Activated CD4-positive, alpha-beta memory T cell treated with anti-CD3 and anti-CD28 coated beads for 36 hours (primary cell): Measurements from ENCODE around the gene KDM4B. TPM values are rescaled to one million over a fixed set of nuclear protein-coding genes. Genes with fewer than 3 reads are reported as not detected.
"Not testable (repeated sequence)": the region's sequence is repeated elsewhere in the genome, so short reads cannot be mapped to it uniquely, and the experiment has no call there.

Experiments used
- CTCF ChIA-PET: fragments of 350-600 bp; sonication (Branson Sonifier 250); formaldehyde crosslinking; loops from one replicate; lab custom pipeline; 2021; ENCODE audit warnings: antibody characterized with exemption, inconsistent platforms; lab: Charles Lee
- POLR2A ChIA-PET: fragments of 350-600 bp; sonication (Branson Sonifier 250); formaldehyde crosslinking; loops from one replicate; lab custom pipeline; 2021; ENCODE audit warnings: antibody characterized with exemption; lab: Charles Lee
- DNase-seq: peaks from one replicate; pipeline ENCODE4 v3.0.0-alpha.2; 2020
- H3K27ac Mint-ChIP-seq: one replicate; pipeline ENCODE4 v1.8.0; 2021; ENCODE audit warnings: mixed read lengths
- H3K27me3 Mint-ChIP-seq: one replicate; pipeline ENCODE4 v1.8.0; 2021; ENCODE audit warnings: mixed read lengths
- H3K36me3 Mint-ChIP-seq: one replicate; pipeline ENCODE4 v1.8.0; 2021; ENCODE audit warnings: mixed read lengths
- H3K4me1 Mint-ChIP-seq: one replicate; pipeline ENCODE4 v1.8.0; 2021; ENCODE audit warnings: low read depth, mixed read lengths
- H3K4me3 Mint-ChIP-seq: one replicate; pipeline ENCODE4 v1.8.0; 2021; ENCODE audit warnings: mild to moderate bottlenecking, mixed read lengths
- H3K9me3 Mint-ChIP-seq: one replicate; pipeline ENCODE4 v1.8.0; 2021; ENCODE audit warnings: mixed read lengths
- intact Hi-C: fragments of 100-400 bp; cut with micrococcal nuclease; formaldehyde crosslinking; loops from one replicate; pipeline ENCODE4 v1.15.1; 2023
- total RNA-seq, 2 experiments: library from RNA; stranded (reverse); gene quantifications; one replicate each; pipeline ENCODE4 v1.2.3, GENCODE V29; 2021

The KDM4B gene
- total RNA-seq = 10 to 100 TPM; 19.2 to 20.6 TPM

DNA sequence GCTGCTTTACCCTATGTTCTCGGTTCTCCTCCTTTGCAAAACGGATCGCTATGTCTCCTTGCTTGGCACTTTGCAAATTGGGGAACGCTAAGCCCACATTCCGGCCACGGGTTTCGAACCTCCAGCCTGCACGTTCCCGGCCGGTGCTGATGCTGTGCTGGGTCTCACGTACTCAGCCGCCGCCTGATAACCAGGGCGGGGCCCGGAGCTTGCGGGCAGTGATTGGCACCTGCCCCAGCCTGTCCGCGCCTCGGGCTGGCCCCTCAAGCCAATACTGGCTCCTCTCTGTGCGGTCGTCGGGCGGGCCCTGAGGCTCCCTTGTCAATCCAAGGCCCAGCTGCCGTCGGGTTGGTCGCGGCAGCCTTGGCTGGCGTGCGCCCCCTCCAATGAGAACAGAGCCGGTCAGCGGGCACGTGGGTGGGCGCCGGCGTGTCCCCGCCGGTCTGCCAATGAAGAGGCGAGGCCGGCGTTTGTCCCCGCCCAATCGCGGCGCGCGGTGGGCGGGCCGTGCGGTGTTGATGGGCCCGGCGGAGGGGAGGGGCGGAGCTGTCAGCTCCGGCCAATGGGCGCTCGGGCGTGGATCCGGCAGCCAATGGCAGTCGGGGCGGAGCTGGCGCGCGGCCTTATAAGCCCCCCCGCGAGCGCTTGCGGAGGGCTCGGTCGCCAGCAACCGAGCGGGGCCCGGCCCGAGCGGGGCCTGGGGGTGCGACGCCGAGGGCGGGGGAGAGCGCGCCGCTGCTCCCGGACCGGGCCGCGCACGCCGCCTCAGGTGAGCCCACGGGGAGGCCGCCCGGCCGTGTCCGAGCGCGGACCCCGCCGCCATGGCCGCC, at the start of gene KDM4B:
KDM4B (plus strand) TSS at position 652 of the 830 bp plus-strand sequence. CDS start 63,778 bp downstream, outside the sequence.
- Mint-ChIP-seq H3K36me3 (peaks cover 9% of the 10 kb centered on the region), H3K4me1 (peaks cover 31% of the 10 kb centered on the region), H3K9me3 (no peaks in the 10 kb centered on the region), H3K27ac (peak within 1 kb of the TSS; percentile 79), H3K4me3 (peak within 1 kb of the TSS; percentile 89), H3K27me3 (no peaks in the 10 kb centered on the region)
- CTCF ChIA-PET = interaction anchor here (0.6 to 1.3 kb wide), 8 partner anchors 33 to 1334 kb away, joined by 3 to 8 read pairs (median 4); no protein-coding TSS in a partner anchor
- POLR2A ChIA-PET = interaction anchor here (0.6 to 1.3 kb wide), 4 partner anchors 11 to 57 kb away, joined by 3 to 11 read pairs (median 4); no protein-coding TSS in a partner anchor
- intact Hi-C loops = loop anchor here (2.0 kb wide), 3 partner anchors 54 to 244 kb away; partner anchors contain the start of gene PLIN3
- DNase-seq = peak; percentile 99

DNA sequence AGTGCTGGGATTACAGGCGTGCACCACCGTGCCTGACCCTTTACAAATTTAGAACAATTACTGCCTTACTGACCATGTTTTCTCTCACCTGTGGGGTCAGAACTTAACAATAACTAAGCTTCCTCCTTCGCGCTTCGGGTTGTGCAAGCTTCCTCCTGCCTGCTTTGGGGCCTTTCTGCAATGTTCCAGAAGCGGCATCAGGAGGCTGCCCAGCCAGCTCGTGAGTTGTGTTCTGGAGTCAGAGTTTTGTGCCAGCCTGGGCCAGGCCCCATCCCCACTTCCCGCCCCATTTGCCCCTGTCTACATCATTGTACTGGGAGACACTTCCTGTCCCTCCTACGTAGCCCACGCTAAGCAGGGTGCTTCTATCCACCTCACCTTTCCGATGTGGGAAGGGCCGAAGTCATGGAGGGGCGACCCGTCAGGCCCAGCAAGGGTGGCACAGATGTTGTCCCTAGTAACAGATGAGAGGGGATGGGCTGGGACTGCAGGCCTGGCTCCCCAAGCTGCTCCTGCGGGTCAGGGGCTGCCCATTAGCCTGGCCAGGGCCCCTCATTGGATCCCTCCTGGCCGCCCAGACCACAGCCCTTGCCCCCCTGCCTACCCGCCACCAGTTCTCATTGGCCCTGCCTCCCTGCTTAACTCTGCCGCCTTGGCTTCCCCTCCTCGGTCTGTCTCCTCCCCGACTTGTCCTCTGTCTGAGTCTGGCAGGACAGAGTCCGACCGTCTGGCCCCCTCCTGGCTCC, 46.2 kb upstream of the KDM4B start:
- H3K27ac Mint-ChIP-seq = no peak overlapping the region
- DNase-seq = no peak
- peaks cover 2% of the 10 kb centered on the region for H3K4me1 Mint-ChIP-seq
- intact Hi-C loops = no loop called here
- peaks cover 32% of the 10 kb centered on the region for H3K36me3 Mint-ChIP-seq
- ChIA-PET POLR2A (no interaction called here), CTCF (no interaction called here)
- no peaks in the 10 kb centered on the region for H3K9me3 Mint-ChIP-seq
- H3K27me3 Mint-ChIP-seq = no peaks in the 10 kb centered on the region
- H3K4me3 Mint-ChIP-seq = no peak overlapping the region

DNA sequence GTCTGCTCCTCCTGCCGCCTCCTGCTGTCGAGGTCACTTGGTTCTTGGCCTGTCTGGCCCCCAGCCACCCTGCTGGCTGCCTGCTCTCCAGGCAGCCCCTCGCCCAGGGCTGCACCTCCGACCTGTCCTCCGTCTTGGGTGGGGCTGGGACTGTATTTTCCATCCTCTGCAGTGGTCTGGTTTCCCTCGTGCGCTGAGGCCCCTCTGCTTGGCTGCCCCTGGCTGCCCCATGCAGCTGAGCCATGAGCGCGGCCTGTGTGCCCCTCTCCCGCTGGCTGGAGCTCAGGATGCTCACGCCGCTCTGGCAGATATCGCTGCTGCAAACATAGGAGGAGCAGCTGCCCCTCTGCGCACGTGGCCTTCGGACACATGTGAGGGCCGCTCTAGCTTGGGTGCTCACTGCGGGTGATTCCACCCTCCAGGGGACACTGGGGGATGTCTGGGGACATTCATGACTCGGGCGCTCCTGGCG, 45.6 kb upstream of the KDM4B start:
- no peak for DNase-seq
- POLR2A ChIA-PET = no interaction called here
- CTCF ChIA-PET = no interaction called here
- no peaks in the 10 kb centered on the region for H3K27me3 Mint-ChIP-seq
- H3K36me3 Mint-ChIP-seq = peaks cover 31% of the 10 kb centered on the region
- no peak overlapping the region for H3K4me3 Mint-ChIP-seq
- no peaks in the 10 kb centered on the region for H3K4me1 Mint-ChIP-seq
- intact Hi-C loops = no loop called here
- no peak overlapping the region for H3K27ac Mint-ChIP-seq
- no peaks in the 10 kb centered on the region for H3K9me3 Mint-ChIP-seq

DNA sequence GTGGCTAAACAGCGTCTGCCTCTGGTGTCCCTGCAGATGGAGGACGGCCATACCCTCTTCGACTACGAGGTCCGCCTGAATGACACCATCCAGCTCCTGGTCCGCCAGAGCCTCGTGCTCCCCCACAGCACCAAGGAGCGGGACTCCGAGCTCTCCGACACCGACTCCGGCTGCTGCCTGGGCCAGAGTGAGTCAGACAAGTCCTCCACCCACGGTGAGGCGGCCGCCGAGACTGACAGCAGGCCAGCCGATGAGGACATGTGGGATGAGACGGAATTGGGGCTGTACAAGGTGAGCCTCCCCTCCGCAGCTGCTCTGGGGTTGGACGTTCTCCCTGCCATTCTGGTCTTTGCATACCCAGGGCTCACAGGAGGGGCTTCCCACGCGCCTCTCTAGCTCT, 39.7 kb upstream of the KDM4B start:
- Mint-ChIP-seq H3K4me3 (no peak overlapping the region), H3K36me3 (peaks cover 40% of the 10 kb centered on the region), H3K27me3 (no peaks in the 10 kb centered on the region), H3K9me3 (no peaks in the 10 kb centered on the region), H3K27ac (no peak overlapping the region), H3K4me1 (no peaks in the 10 kb centered on the region)
- intact Hi-C loops = no loop called here
- no peak for DNase-seq
- ChIA-PET CTCF (no interaction called here), POLR2A (no interaction called here)

DNA sequence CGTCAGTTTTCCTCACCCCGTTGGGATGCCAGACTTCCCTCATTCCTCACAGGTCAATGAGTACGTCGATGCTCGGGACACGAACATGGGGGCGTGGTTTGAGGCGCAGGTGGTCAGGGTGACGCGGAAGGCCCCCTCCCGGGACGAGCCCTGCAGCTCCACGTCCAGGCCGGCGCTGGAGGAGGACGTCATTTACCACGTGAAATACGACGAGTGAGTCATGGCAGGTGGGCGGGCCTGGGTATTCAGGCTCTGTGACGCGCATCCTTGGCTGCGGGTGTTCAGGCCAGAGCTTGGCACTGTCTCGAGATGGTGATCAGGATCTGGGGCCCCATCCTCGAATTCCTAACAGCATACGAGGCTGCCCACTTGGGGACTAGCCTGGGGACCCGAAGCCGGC, 38.2 kb upstream of the KDM4B start:
- POLR2A ChIA-PET = no interaction called here
- Mint-ChIP-seq H3K36me3 (peaks cover 48% of the 10 kb centered on the region), H3K27me3 (no peaks in the 10 kb centered on the region), H3K9me3 (no peaks in the 10 kb centered on the region), H3K4me3 (no peak overlapping the region), H3K4me1 (no peaks in the 10 kb centered on the region), H3K27ac (no peak overlapping the region)
- CTCF ChIA-PET = no interaction called here
- intact Hi-C loops = no loop called here
- no peak for DNase-seq

DNA sequence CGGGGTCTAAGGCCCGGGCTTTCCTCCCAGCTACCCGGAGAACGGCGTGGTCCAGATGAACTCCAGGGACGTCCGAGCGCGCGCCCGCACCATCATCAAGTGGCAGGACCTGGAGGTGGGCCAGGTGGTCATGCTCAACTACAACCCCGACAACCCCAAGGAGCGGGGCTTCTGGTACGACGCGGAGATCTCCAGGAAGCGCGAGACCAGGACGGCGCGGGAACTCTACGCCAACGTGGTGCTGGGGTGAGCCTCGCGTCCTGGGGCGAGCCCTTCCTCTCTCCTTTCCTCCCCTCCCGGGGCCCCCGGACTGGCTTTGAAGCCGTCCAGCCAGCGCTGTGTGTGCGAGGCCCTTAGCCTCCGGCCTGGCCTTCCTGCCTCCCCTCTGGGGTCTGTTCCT, 36.2 kb upstream of the KDM4B start:
- no peaks in the 10 kb centered on the region for H3K27me3 Mint-ChIP-seq
- H3K27ac Mint-ChIP-seq = no peak overlapping the region
- no peak overlapping the region for H3K4me3 Mint-ChIP-seq
- DNase-seq = no peak
- peaks cover 65% of the 10 kb centered on the region for H3K36me3 Mint-ChIP-seq
- POLR2A ChIA-PET = no interaction called here
- no peaks in the 10 kb centered on the region for H3K4me1 Mint-ChIP-seq
- intact Hi-C loops = no loop called here
- no peaks in the 10 kb centered on the region for H3K9me3 Mint-ChIP-seq
- CTCF ChIA-PET = no interaction called here

DNA sequence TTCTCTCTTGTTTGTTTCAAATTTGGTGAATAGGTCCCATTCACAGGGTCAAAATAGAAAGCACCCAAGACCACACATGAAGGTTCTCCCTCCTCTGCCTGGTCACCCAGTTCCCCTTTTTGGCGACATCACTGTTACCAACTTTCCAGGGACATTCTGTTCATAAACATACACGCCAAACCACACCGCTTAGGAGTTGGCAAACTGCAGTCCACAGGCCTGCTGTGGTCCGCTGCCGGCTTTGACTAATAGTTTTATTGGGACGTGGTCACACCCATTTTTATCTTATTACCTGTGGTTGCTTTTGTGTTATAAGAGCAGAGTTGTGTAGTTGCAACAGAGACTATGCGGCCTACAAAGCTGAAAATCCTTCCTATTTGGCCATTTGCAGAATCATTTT, 35.4 kb upstream of the KDM4B start:
- DNase-seq = no peak
- no peaks in the 10 kb centered on the region for H3K4me1 Mint-ChIP-seq
- H3K36me3 Mint-ChIP-seq = peaks cover 70% of the 10 kb centered on the region
- H3K4me3 Mint-ChIP-seq = no peak overlapping the region
- intact Hi-C loops = no loop called here
- ChIA-PET POLR2A (no interaction called here), CTCF (no interaction called here)
- H3K27ac Mint-ChIP-seq = no peak overlapping the region
- no peaks in the 10 kb centered on the region for H3K27me3 Mint-ChIP-seq
- no peaks in the 10 kb centered on the region for H3K9me3 Mint-ChIP-seq

DNA sequence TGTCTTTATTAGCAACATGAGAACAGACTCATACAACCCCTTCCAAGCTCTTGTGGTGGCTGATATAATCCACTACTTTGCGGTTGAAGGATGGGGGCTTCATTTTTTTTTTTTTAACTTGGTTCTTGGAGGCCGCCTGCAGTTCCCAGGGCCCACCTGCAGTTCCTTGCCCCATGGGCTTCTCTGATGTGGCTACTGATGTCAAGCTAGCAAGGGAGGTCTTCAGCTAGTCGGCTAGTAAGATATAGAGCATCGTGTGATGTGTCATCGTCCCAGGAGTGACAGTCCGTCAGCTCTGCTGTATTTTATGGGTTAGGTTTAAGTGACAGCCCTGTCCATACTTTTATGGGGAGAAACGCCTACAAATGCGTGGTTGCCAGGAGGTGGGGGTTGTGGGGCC, 33.5 kb upstream of the KDM4B start:
- Mint-ChIP-seq H3K27me3 (no peaks in the 10 kb centered on the region), H3K4me1 (no peaks in the 10 kb centered on the region), H3K4me3 (no peak overlapping the region), H3K9me3 (no peaks in the 10 kb centered on the region), H3K36me3 (peaks cover 63% of the 10 kb centered on the region), H3K27ac (no peak overlapping the region)
- intact Hi-C loops = no loop called here
- ChIA-PET POLR2A (no interaction called here), CTCF (interaction anchor here (1.2 kb wide), 1 partner anchor 24 kb away, joined by 3 read pairs; no protein-coding TSS in a partner anchor)
- DNase-seq = no peak

DNA sequence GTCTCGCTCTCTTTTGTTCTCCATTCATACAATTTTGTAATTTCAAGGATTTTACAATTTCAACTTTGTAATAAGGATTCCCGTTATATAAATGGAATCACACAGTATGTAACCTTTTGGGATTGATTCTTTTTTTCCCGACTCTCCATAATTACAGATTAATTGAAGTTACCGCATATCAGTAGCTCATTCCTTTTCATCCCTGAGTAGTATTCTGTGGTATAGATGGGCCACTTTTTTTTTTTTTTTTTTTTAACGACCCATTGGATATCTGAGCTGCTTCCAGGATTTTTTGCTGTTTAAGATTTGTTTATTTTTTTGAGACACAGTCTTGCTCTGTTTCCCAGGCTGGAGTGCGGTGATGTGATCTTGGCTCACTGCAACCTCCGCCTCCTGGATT, 31.9 kb upstream of the KDM4B start:
- Mint-ChIP-seq H3K27me3 (no peaks in the 10 kb centered on the region), H3K36me3 (peaks cover 63% of the 10 kb centered on the region), H3K9me3 (no peaks in the 10 kb centered on the region), H3K4me3 (no peak overlapping the region), H3K27ac (no peak overlapping the region), H3K4me1 (no peaks in the 10 kb centered on the region)
- ChIA-PET POLR2A (no interaction called here), CTCF (no interaction called here)
- DNase-seq = no peak
- intact Hi-C loops = no loop called here

DNA sequence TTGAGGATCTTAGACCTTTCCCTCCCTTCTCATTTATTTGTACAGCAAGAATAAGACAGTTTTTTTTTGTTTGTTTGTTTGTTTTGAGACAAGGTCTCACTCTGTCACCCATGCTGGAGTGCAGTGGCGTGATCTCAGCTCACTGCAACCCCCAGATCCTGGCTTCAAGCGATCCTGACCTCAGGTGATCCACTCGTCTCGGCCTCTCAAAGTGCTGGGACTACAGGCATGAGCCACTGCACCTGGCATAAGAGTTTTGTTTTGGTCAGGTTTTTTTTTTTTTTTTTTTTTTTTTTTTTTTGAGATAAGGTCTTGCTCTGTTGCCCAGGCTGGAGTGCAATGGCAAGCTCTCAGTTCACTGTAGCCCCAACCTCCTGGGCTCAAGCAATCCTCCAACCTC, 30.5 kb upstream of the KDM4B start:
- DNase-seq, POLR2A ChIA-PET, H3K4me1 Mint-ChIP-seq, H3K9me3 Mint-ChIP-seq, CTCF ChIA-PET, H3K27ac Mint-ChIP-seq, intact Hi-C loops, H3K4me3 Mint-ChIP-seq, H3K27me3 Mint-ChIP-seq: not testable (repeated sequence)
- peaks cover 60% of the 10 kb centered on the region for H3K36me3 Mint-ChIP-seq

DNA sequence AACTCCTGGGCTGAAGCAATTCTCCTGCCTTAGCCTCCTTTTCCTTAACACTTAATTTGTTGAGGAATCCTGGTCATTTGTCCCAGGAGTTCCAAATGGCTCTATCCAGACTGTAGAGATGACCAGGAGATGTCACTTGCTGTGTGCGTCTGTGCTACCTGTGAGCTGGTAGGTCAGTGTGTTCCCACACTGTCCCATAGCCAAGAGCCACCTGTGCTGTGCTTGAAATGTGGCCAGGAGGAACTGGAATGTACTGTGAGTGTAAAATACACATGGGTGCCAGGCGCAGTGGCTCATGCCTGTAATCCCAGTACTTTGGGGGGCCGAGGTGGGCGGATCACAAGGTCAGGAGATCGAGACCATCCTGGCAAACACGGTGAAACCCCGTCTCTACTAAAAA, 29.4 kb upstream of the KDM4B start:
- Mint-ChIP-seq H3K9me3 (no peaks in the 10 kb centered on the region), H3K4me3 (no peak overlapping the region), H3K4me1 (no peaks in the 10 kb centered on the region), H3K36me3 (peaks cover 57% of the 10 kb centered on the region), H3K27me3 (no peaks in the 10 kb centered on the region), H3K27ac (no peak overlapping the region)
- intact Hi-C loops = no loop called here
- DNase-seq = no peak
- POLR2A ChIA-PET = no interaction called here
- CTCF ChIA-PET = interaction anchor here (1.2 kb wide), 1 partner anchor 92 kb away, joined by 5 read pairs; no protein-coding TSS in a partner anchor

DNA sequence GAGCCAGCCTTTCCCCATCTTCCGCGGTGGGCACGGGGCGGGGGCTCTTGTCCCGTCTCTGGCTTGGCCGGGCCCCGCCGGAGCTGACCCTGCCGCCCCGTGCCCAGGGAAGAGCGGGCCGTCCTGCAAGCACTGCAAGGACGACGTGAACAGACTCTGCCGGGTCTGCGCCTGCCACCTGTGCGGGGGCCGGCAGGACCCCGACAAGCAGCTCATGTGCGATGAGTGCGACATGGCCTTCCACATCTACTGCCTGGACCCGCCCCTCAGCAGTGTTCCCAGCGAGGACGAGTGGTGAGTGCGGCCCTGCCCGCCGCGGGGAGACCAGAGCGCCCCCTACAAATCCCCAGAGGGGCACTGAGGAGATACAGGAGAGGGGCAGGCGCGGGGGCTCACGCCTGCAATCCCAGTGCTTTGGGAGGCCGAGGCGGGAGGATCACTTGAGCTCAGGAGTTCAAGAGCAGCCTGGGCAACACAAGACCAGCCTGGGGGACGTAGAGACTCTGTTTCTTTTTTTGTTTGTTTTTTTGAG, 27.2 kb upstream of the KDM4B start:
- POLR2A ChIA-PET, CTCF ChIA-PET, H3K27me3 Mint-ChIP-seq, intact Hi-C loops, DNase-seq, H3K4me1 Mint-ChIP-seq, H3K4me3 Mint-ChIP-seq, H3K9me3 Mint-ChIP-seq, H3K27ac Mint-ChIP-seq: not testable (repeated sequence)
- peaks cover 60% of the 10 kb centered on the region for H3K36me3 Mint-ChIP-seq
